GM19023 (cell line): Measurements from ENCODE around the gene CCDC152.
A peak's percentile ranks its signal among the peaks of the same experiment; 100 is the strongest.
"Not testable (repeated sequence)": the region's sequence is repeated elsewhere in the genome, so short reads cannot be mapped to it uniquely, and the experiment has no call there.

Source experiments
- ATAC-seq: cut with Tn5 transposase; IDR thresholded peaks from one replicate; pipeline ENCODE4 v1.9.1; 2021; ENCODE audit warnings: mild to moderate bottlenecking, moderate library complexity; ENCODE audit not compliant: unreplicated experiment

The CCDC152 gene

GRCh38 chr5:42756606-42757601, at the start of gene CCDC152:
CCDC152 (plus strand) TSS chr5:42756818; CDS start chr5:42759122, 2,304 bp downstream.
- ATAC-seq: peak; percentile 88

GRCh38 chr5:42715785-42716184, 40.8 kb upstream of the CCDC152 start:
- no peak for ATAC-seq

- ATAC-seq: peak; percentile 54
Observed at GRCh38 chr5:42718591-42718990, 38.0 kb upstream of the CCDC152 start.

- no peak for ATAC-seq
Observed at GRCh38 chr5:42719034-42719433, 37.6 kb upstream of the CCDC152 start.

- no peak for ATAC-seq
Observed at GRCh38 chr5:42720251-42720650, 36.4 kb upstream of the CCDC152 start.

- ATAC-seq: no peak
Observed at GRCh38 chr5:42721484-42721883, 35.1 kb upstream of the CCDC152 start.

- not testable (repeated sequence) for ATAC-seq
Observed at GRCh38 chr5:42734531-42735058, 22.0 kb upstream of the CCDC152 start.

GRCh38 chr5:42740920-42741319, 15.7 kb upstream of the CCDC152 start:
- no peak for ATAC-seq

- no peak for ATAC-seq
Observed at GRCh38 chr5:42745426-42745825, 11.2 kb upstream of the CCDC152 start.

- ATAC-seq: no peak
Observed at GRCh38 chr5:42745856-42746255, 10.8 kb upstream of the CCDC152 start.

- no peak for ATAC-seq
Observed at GRCh38 chr5:42749020-42749419, 7.6 kb upstream of the CCDC152 start.

GRCh38 chr5:42750507-42750906, 6.1 kb upstream of the CCDC152 start:
- ATAC-seq: no peak

- no peak for ATAC-seq
Observed at GRCh38 chr5:42751044-42751443, 5.6 kb upstream of the CCDC152 start.

- no peak for ATAC-seq
Observed at GRCh38 chr5:42753099-42753498, 3.5 kb upstream of the CCDC152 start.

GRCh38 chr5:42759456-42759855, 2.8 kb downstream of the CCDC152 start:
- ATAC-seq: no peak

GRCh38 chr5:42760426-42760825, 3.8 kb downstream of the CCDC152 start:
- ATAC-seq: no peak

GRCh38 chr5:42761791-42762190, 5.2 kb downstream of the CCDC152 start:
- ATAC-seq: no peak

GRCh38 chr5:42767491-42768105, 11.0 kb downstream of the CCDC152 start:
- no peak for ATAC-seq

GRCh38 chr5:42768106-42768504, 11.5 kb downstream of the CCDC152 start:
- no peak for ATAC-seq

- no peak for ATAC-seq
Observed at GRCh38 chr5:42770003-42770402, 13.4 kb downstream of the CCDC152 start.

GRCh38 chr5:42772265-42772993, 15.8 kb downstream of the CCDC152 start:
- ATAC-seq: no peak
